GM23338 (cell line): ENCODE measurements around the gene SND1.

ENCODE experiments used
- CREB1 ChIP-seq: fragments of 250-450 bp; sonication (Bioruptor Pico); IDR thresholded peaks from 2 replicates; pipeline ENCODE4 v1.5.0; 2020; ENCODE audit warnings: low read depth, mild to moderate bottlenecking, moderate library complexity
- EZH2 ChIP-seq: fragments of 200-600 bp; sonication (generic); IDR thresholded peaks from one replicate; pipeline ENCODE4 v1.8.0; 2017; ENCODE audit warnings: antibody characterized with exemption, mild to moderate bottlenecking, low read depth; ENCODE audit not compliant: unreplicated experiment
- EZH2phosphoT487 ChIP-seq: fragments of 200-600 bp; sonication (generic); IDR thresholded peaks from one replicate; pipeline ENCODE4 v1.8.1; 2018; ENCODE audit warnings: antibody characterized with exemption; ENCODE audit not compliant: unreplicated experiment
- POLR2AphosphoS5 ChIP-seq: IDR thresholded peaks from 2 replicates; pipeline ENCODE4 v1.6.1; 2016; ENCODE audit warnings: antibody characterized with exemption, low read depth
- TF ChIP-seq, protein P1 (sequence below), 2 experiments: fragments of 200-600 bp in 1 of 2; sonication (generic) in 1 of 2; conservative IDR thresholded peaks; 2 replicates each; pipeline versions ENCODE4 v1.5.1 to v1.6.1; 2016 to 2017; ENCODE audit warnings: antibody characterized with exemption in 2 of 2, low read depth in 2 of 2, mild to moderate bottlenecking in 2 of 2, moderate library complexity in 1 of 2

- TF ChIP-seq CREB1 = no peak
- TF ChIP-seq, protein P1, sequence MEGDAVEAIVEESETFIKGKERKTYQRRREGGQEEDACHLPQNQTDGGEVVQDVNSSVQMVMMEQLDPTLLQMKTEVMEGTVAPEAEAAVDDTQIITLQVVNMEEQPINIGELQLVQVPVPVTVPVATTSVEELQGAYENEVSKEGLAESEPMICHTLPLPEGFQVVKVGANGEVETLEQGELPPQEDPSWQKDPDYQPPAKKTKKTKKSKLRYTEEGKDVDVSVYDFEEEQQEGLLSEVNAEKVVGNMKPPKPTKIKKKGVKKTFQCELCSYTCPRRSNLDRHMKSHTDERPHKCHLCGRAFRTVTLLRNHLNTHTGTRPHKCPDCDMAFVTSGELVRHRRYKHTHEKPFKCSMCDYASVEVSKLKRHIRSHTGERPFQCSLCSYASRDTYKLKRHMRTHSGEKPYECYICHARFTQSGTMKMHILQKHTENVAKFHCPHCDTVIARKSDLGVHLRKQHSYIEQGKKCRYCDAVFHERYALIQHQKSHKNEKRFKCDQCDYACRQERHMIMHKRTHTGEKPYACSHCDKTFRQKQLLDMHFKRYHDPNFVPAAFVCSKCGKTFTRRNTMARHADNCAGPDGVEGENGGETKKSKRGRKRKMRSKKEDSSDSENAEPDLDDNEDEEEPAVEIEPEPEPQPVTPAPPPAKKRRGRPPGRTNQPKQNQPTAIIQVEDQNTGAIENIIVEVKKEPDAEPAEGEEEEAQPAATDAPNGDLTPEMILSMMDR (conservative IDR thresholded peaks at IDR 0.05; ENCODE audit: low read depth in 2 of 2) = no peak
- no peak for TF ChIP-seq EZH2
- TF ChIP-seq EZH2phosphoT487 = no peak
- no peak for TF ChIP-seq POLR2AphosphoS5
Observed at GRCh38 chr7:127711872-127712271, 59.9 kb downstream of the SND1 start.
